B cell (primary cell): ENCODE results near the gene MAB21L4. TPM values are rescaled to one million over a fixed set of nuclear protein-coding genes. Genes with fewer than 3 reads are reported as not detected.

Experiments used
- ATAC-seq: fragments of 200-7000 bp; cut with Tn5 transposase; one replicate; pipeline ENCODE4 v1.10.0; 2021; ENCODE audit warnings: low read depth, mild to moderate bottlenecking, moderate number of reproducible peaks, moderate library complexity
- CTCF ChIA-PET: fragments of 350-600 bp; sonication (Branson Sonifier 250); formaldehyde crosslinking; loops from one replicate; lab custom pipeline; 2021; ENCODE audit warnings: antibody characterized with exemption, inconsistent platforms; lab: Charles Lee
- POLR2A ChIA-PET: fragments of 350-600 bp; sonication (Branson Sonifier 250); formaldehyde crosslinking; loops from one replicate; lab custom pipeline; 2021; ENCODE audit warnings: antibody characterized with exemption; lab: Charles Lee
- DNase-seq: peaks from one replicate; pipeline ENCODE4 v3.0.0; 2013
- H2AFZ ChIP-seq: 2 replicates; pipeline ENCODE4 v1.6.1; 2012; ENCODE audit warnings: mild to moderate bottlenecking, low read depth, low read length; ENCODE audit not compliant: insufficient read depth, poor library complexity, severe bottlenecking
- H3K27ac ChIP-seq, 2 donors: 1 replicate in 1 of 2; 2 replicates in 1 of 2; pipeline ENCODE4 v1.5.1; 2012 to 2013; ENCODE audit warnings: low read length in 2 of 2, mild to moderate bottlenecking in 2 of 2, moderate library complexity in 1 of 2
- H3K27me3 ChIP-seq, 4 experiments: fragments of 200-600 bp in 1 of 4; sonication (generic) in 1 of 4; replicated peaks in 1 of 4; 1 replicate in 2 of 4; 2 replicates in 2 of 4; pipeline versions ENCODE4 v1.6.1 to v1.7.0; 2013 to 2016; ENCODE audit warnings: low read length in 3 of 4, mild to moderate bottlenecking in 2 of 4, mixed read lengths in 1 of 4, moderate library complexity in 1 of 4; ENCODE audit not compliant: insufficient read depth in 4 of 4, control insufficient read depth in 3 of 4; ENCODE audit errors: control extremely low read depth in 1 of 4
- H3K36me3 ChIP-seq, 2 experiments: replicated peaks in 1 of 2; 1 replicate in 1 of 2; 2 replicates in 1 of 2; pipeline versions ENCODE4 v1.6.1 to v1.7.1; 2013; ENCODE audit warnings: low read length in 1 of 2; ENCODE audit not compliant: insufficient read depth in 2 of 2, control insufficient read depth in 1 of 2; ENCODE audit errors: control extremely low read depth in 1 of 2, extremely low read depth in 1 of 2
- H3K4me1 ChIP-seq, 2 donors: fragments of 200-600 bp in 1 of 2; sonication (generic) in 1 of 2; 1 replicate in 1 of 2; 2 replicates in 1 of 2; pipeline versions ENCODE4 v1.5.1 to v1.6.1; 2013 to 2017; ENCODE audit warnings: low read length in 2 of 2; ENCODE audit not compliant: control insufficient read depth in 2 of 2, insufficient read depth in 2 of 2
- H3K4me2 ChIP-seq: replicated peaks from 2 replicates; pipeline ENCODE3; 2012; ENCODE audit warnings: mild to moderate bottlenecking, low read depth, low read length; ENCODE audit not compliant: poor library complexity, severe bottlenecking
- H3K4me3 ChIP-seq, 5 experiments: fragments of 200-600 bp in 1 of 5; sonication (generic) in 1 of 5; 1 replicate in 3 of 5; 2 replicates in 2 of 5; pipeline versions ENCODE4 v1.5.1 to v1.7.0; 2011 to 2016; ENCODE audit warnings: low read length in 4 of 5, mild to moderate bottlenecking in 4 of 5, low read depth in 2 of 5, control low read depth in 1 of 5, moderate library complexity in 1 of 5; ENCODE audit not compliant: insufficient read depth in 1 of 5; ENCODE audit errors: control extremely low read depth in 1 of 5, extremely low read depth in 1 of 5
- H3K79me2 ChIP-seq: fragments of 200-600 bp; sonication (generic); one replicate; pipeline ENCODE4 v1.6.0; 2016; ENCODE audit warnings: low read length; ENCODE audit not compliant: control insufficient read depth, insufficient read depth
- H3K9ac ChIP-seq: fragments of 200-600 bp; sonication (generic); 2 replicates; pipeline ENCODE4 v1.6.1; 2017; ENCODE audit warnings: mild to moderate bottlenecking, low read length, moderate library complexity
- H3K9me3 ChIP-seq, 3 donors: one replicate each; pipeline versions ENCODE4 v1.6.1 to v1.7.1; 2013; ENCODE audit warnings: low read length in 2 of 3; ENCODE audit not compliant: control insufficient read depth in 2 of 3, insufficient read depth in 1 of 3; ENCODE audit errors: control extremely low read depth in 1 of 3
- H4K20me1 ChIP-seq: 2 replicates; pipeline ENCODE4 v1.6.0; 2012; ENCODE audit warnings: mild to moderate bottlenecking, low read length; ENCODE audit not compliant: insufficient read depth, control insufficient read depth, poor library complexity, severe bottlenecking
- H3K27ac Mint-ChIP-seq: one replicate; pipeline ENCODE4 v1.8.0; 2021; ENCODE audit warnings: mixed read lengths
- H3K27me3 Mint-ChIP-seq: one replicate; pipeline ENCODE4 v1.8.0; 2021; ENCODE audit warnings: mixed read lengths
- H3K4me1 Mint-ChIP-seq: one replicate; pipeline ENCODE4 v1.8.0; 2021; ENCODE audit warnings: mixed read lengths
- H3K4me3 Mint-ChIP-seq: one replicate; pipeline ENCODE4 v1.8.0; 2021; ENCODE audit warnings: mixed read lengths
- H3K9me3 Mint-ChIP-seq: one replicate; pipeline ENCODE4 v1.8.0; 2022; ENCODE audit warnings: mixed read lengths; ENCODE audit not compliant: insufficient read depth
- CTCF ChIP-seq: fragments of 200-600 bp; IDR thresholded peaks from one replicate; pipeline ENCODE4 v1.8.0; 2022; ENCODE audit warnings: antibody characterized with exemption, mild to moderate bottlenecking
- EZH2 ChIP-seq: IDR thresholded peaks from 2 replicates; pipeline ENCODE4 v1.6.1; 2012; ENCODE audit warnings: borderline replicate concordance, low read depth, mild to moderate bottlenecking, moderate library complexity, low read length; ENCODE audit not compliant: insufficient read depth, poor library complexity, severe bottlenecking
- WGBS: methylation state at CpG from one replicate; pipeline ENCODE4 v1.1.5; 2013; ENCODE audit warnings: missing lambda C conversion rate; ENCODE audit not compliant: insufficient coverage; 5-methylcytosine and 5-hydroxymethylcytosine counted together
- intact Hi-C: fragments of 100-400 bp; cut with micrococcal nuclease; formaldehyde crosslinking; loops from one replicate; pipeline ENCODE4 v1.10.0; 2022
- polyA plus RNA-seq: library from polyadenylated mRNA; depleted of rRNA; stranded (reverse); fragments of >200 nt; gene quantifications from 2 replicates; pipeline ENCODE4 v1.2.3, GENCODE V29; 2012
- total RNA-seq, 2 donors: library from RNA; stranded (reverse); fragments of 120-200 nt in 1 of 2; gene quantifications; 1 replicate in 1 of 2; 2 replicates in 1 of 2; pipeline versions ENCODE4 v1.2.3 to v1.2.4, GENCODE V29; 2013 to 2022

MAB21L4 gene
- total and polyA plus RNA-seq, 2 donors (not counting 1 experiment from before 2014, with no cell fraction given), result not detected

GRCh38 chr2:240926516-240927389 is 30.8 kb upstream of the MAB21L4 start:
- Mint-ChIP-seq H3K4me3 (no peak overlapping the region), H3K4me1 (no peaks in the 10 kb centered on the region)
- no peak for DNase-seq

More at GRCh38 chr2:240926516-240927389, 30.8 kb upstream of the MAB21L4 start:
- Histone ChIP-seq H3K27me3 (no peaks in the 10 kb centered on the region), H3K36me3 (no peaks in the 10 kb centered on the region), H3K9ac (no peak overlapping the region), H2AFZ (no peak overlapping the region), H3K4me3 (no peak overlapping the region), H3K27ac (no peak overlapping the region), H3K4me1 (no peaks in the 10 kb centered on the region), H3K9me3 (peaks cover 0 to 3% (median 0%) of the 10 kb centered on the region in 3 donors), H3K4me2 (no peak overlapping the region), H4K20me1 (no peaks in the 10 kb centered on the region), H3K79me2 (no peaks in the 10 kb centered on the region)
- intact Hi-C loops, result no loop called here
- CTCF ChIA-PET, result interaction anchor here (0.6 kb wide), 1 partner anchor 101 kb away, joined by 3 read pairs; no protein-coding TSS in a partner anchor
- no peak overlapping the region for H3K27ac Mint-ChIP-seq
- POLR2A ChIA-PET, result no interaction called here
- no peaks in the 10 kb centered on the region for H3K9me3 Mint-ChIP-seq
- 76% methylated on average over 33 of the region's 38 CpGs for WGBS
- no peak for ATAC-seq
- TF ChIP-seq CTCF, result no peak
- no peak for TF ChIP-seq EZH2
- H3K27me3 Mint-ChIP-seq, result peaks cover 7% of the 10 kb centered on the region
